Measurements from ENCODE around the gene AGAP1.

DNA sequence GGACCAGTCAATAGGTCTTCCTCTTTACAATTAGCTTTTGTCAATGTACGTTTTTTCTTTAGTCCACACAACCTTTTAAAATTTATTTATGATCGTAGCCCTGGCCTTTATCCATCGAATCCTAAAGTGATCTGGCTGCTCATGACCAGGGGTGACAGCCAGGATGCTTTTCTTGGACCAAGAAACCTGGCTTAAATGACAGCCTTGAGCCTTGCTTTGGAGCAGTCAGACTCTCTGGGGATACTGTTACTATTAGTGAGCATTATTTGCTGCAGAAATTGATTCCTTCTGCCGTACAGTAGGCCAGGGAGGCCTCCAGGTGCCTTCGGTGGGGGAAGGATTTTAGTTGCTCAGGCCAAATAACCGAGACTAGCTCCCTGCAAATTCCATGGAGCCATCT is 70.2 kb downstream of the AGAP1 start:
- TF ChIP-seq, protein P1, sequence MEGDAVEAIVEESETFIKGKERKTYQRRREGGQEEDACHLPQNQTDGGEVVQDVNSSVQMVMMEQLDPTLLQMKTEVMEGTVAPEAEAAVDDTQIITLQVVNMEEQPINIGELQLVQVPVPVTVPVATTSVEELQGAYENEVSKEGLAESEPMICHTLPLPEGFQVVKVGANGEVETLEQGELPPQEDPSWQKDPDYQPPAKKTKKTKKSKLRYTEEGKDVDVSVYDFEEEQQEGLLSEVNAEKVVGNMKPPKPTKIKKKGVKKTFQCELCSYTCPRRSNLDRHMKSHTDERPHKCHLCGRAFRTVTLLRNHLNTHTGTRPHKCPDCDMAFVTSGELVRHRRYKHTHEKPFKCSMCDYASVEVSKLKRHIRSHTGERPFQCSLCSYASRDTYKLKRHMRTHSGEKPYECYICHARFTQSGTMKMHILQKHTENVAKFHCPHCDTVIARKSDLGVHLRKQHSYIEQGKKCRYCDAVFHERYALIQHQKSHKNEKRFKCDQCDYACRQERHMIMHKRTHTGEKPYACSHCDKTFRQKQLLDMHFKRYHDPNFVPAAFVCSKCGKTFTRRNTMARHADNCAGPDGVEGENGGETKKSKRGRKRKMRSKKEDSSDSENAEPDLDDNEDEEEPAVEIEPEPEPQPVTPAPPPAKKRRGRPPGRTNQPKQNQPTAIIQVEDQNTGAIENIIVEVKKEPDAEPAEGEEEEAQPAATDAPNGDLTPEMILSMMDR (IDR thresholded peaks at IDR 0.05; ENCODE audit: extremely low read depth in 1 of 2, insufficient read depth in 1 of 2, low read depth in 1 of 2, low read length in 2 of 2), result no peak
- TF ChIP-seq POLR2AphosphoS5 (IDR thresholded peaks at IDR 0.05; ENCODE audit: insufficient read depth, low read depth, low read length) (no peak), POLR2A (IDR thresholded peaks at IDR 0.05; ENCODE audit: low read depth, low read length) (no peak), EZH2 (IDR thresholded peaks at IDR 0.05; ENCODE audit: borderline replicate concordance, low read depth, low read length, severe bottlenecking) (no peak), JUN (IDR thresholded peaks at IDR 0.05; ENCODE audit: borderline replicate concordance, insufficient read depth, insufficient read length, low read depth) (no peak), FOS (IDR thresholded peaks at IDR 0.05; ENCODE audit: borderline replicate concordance, insufficient read depth, low read length) (no peak)
- TF ChIP-seq, protein P2, sequence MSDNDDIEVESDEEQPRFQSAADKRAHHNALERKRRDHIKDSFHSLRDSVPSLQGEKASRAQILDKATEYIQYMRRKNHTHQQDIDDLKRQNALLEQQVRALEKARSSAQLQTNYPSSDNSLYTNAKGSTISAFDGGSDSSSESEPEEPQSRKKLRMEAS (IDR thresholded peaks at IDR 0.05; ENCODE audit: insufficient read depth, insufficient read length), result no peak

Measured in endothelial cell of umbilical vein (primary cell).